ENCODE measurements around the gene INTS14.

Gene INTS14

GRCh38 chr15:65610871-65611718 is at the start of gene INTS14:
Gene INTS14, minus strand, starts transcription at chr15:65611131. Its CDS starts 3,751 bp downstream, at chr15:65607380.
- in situ Hi-C loops (cut with HindIII; ENCODE audit: low sequenced_read_pairs) = no loop called here

- in situ Hi-C loops (cut with HindIII; ENCODE audit: low sequenced_read_pairs) = no loop called here
Measured at GRCh38 chr15:65659502-65660052, 48.6 kb upstream of the INTS14 start.

DNA sequence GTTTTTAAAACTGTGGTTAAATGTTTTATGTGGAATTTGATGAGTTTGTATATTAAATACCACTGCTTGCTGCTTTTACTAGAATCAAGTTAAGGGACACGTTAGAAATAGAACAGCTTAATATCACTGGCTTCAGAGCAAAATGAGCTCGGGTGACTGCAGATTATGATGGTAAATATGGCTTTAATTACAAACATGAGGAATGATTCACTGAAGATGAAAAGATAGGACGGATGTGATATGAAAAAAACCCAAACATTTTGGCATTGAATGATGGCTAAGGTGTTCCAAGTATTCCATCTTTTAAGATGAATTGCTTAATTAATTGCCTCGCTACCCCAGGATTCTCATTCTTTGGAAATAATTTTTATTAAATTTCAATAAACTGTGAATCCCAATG is 44.5 kb upstream of the INTS14 start:
- in situ Hi-C loops (cut with HindIII; ENCODE audit: low sequenced_read_pairs) = no loop called here

DNA sequence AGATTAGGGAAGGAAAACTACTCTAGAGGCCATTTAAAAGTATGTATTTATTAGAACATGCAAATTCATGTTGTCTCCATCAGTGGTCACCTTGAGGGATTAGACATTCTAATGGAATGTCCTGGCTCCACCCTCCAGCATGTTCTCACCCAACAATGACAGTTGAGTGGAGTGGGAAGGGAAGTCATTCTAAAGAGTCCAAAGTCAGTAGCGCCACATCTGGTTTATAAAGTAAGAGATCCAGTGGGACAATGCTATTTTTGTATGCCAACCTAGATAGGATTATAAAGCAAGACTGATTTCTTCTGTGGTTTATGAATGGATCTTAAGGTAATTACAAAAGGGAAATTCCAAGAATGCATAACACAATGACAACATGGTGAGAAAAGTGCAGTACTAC is 44.1 kb upstream of the INTS14 start:
- in situ Hi-C loops (cut with HindIII; ENCODE audit: low sequenced_read_pairs) = no loop called here

GRCh38 chr15:65653801-65654521 is 43.0 kb upstream of the INTS14 start:
- in situ Hi-C loops (cut with HindIII; ENCODE audit: low sequenced_read_pairs) = no loop called here

GRCh38 chr15:65653341-65653740 is 42.4 kb upstream of the INTS14 start:
- in situ Hi-C loops (cut with HindIII; ENCODE audit: low sequenced_read_pairs) = no loop called here

DNA sequence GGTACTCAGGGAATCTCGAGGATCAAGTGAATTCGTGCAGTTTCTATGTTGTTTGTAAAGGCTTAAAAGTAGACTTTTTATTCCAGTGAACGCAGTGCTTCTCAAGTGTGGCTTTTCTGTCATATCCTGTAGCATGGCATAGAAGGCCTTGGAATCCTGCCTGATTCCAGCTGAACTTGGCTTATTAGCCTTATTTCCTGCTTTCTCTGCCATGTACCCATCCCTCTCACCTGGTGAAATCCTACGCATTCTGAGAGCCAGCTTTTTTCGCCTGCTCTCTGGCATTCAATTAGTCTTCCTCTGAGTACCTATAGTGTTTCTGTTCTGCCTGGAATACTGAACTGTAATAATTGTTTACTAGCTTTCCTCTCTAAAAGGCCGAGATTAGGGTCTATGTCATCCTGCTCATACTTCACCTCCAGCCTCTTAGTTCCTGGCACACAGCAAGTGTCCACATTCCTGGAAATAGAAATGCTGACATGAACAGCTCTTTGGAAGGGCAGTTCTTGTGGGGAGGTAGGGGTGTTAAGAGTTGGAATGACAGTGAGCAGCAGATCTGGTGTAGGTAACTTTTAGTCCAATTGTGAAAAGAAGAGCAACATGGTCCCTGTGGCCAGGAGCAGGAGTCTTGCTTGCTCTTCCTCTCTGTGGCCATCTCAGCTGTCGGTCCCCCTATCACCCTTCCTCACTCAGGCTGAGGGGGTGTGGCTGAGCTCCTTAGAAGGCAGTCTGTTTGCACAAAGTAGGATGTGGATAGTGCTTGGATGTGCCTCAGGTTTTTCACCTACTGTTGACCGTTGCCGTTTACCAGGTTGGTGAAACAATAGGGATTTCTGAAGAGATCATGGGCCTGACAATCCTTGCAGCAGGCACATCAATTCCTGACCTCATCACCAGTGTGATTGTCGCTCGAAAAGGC is 41.2 kb upstream of the INTS14 start:
- in situ Hi-C loops (cut with HindIII; ENCODE audit: low sequenced_read_pairs) = no loop called here

GRCh38 chr15:65651042-65651322 is 40.1 kb upstream of the INTS14 start:
- in situ Hi-C loops (cut with HindIII; ENCODE audit: low sequenced_read_pairs) = no loop called here

DNA sequence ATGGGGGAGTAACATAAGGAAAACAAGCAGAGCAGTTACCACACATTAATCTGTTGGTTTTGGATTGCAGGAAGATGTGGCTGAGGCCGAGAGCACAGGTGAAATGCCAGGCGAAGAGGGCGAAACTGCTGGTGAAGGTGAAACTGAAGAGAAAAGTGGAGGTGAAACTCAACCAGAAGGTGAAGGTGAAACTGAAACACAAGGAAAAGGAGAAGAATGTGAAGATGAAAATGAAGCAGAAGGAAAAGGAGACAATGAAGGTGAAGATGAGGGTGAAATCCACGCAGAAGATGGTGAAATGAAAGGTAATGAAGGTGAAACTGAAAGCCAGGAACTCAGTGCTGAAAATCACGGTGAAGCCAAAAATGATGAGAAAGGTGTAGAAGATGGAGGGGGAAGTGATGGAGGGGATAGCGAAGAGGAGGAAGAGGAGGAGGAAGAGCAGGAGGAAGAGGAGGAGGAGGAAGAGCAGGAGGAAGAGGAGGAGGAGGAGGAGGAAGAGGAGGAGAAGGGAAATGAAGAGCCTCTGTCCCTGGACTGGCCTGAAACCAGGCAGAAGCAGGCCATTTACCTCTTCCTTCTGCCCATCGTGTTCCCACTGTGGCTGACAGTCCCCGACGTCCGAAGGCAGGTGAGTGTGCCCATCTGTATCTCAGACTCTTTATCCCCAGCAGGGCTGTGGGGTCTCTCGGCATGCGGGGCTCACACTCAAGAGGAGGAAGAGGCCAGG is 39.5 kb upstream of the INTS14 start:
- in situ Hi-C loops (cut with HindIII; ENCODE audit: low sequenced_read_pairs) = no loop called here

- in situ Hi-C loops (cut with HindIII; ENCODE audit: low sequenced_read_pairs) = loop anchor here (25.0 kb wide), 1 partner anchor 216 kb away; the partner anchor contains the start of gene RAB11A
Measured at GRCh38 chr15:65646486-65646885, 35.6 kb upstream of the INTS14 start.

- in situ Hi-C loops (cut with HindIII; ENCODE audit: low sequenced_read_pairs) = loop anchor here (25.0 kb wide), 1 partner anchor 217 kb away; the partner anchor contains the start of gene RAB11A
Measured at GRCh38 chr15:65645392-65645791, 34.5 kb upstream of the INTS14 start.

- in situ Hi-C loops (cut with HindIII; ENCODE audit: low sequenced_read_pairs) = loop anchor here (25.0 kb wide), 1 partner anchor 218 kb away; the partner anchor contains the start of gene RAB11A
Measured at GRCh38 chr15:65644282-65644681, 33.4 kb upstream of the INTS14 start.

- in situ Hi-C loops (cut with HindIII; ENCODE audit: low sequenced_read_pairs) = loop anchor here (25.0 kb wide), 1 partner anchor 220 kb away; the partner anchor contains the start of gene RAB11A
Measured at GRCh38 chr15:65642594-65642993, 31.7 kb upstream of the INTS14 start.

- in situ Hi-C loops (cut with HindIII; ENCODE audit: low sequenced_read_pairs) = loop anchor here (25.0 kb wide), 1 partner anchor 220 kb away; the partner anchor contains the start of gene RAB11A
Measured at GRCh38 chr15:65641768-65642475, 31.0 kb upstream of the INTS14 start.

GRCh38 chr15:65639509-65639908 is 28.6 kb upstream of the INTS14 start:
- in situ Hi-C loops (cut with HindIII; ENCODE audit: low sequenced_read_pairs) = loop anchor here (25.0 kb wide), 1 partner anchor 223 kb away; the partner anchor contains the start of gene RAB11A

- in situ Hi-C loops (cut with HindIII; ENCODE audit: low sequenced_read_pairs) = loop anchor here (25.0 kb wide), 1 partner anchor 224 kb away; the partner anchor contains the start of gene RAB11A
Measured at GRCh38 chr15:65638681-65639089, 27.8 kb upstream of the INTS14 start.

DNA sequence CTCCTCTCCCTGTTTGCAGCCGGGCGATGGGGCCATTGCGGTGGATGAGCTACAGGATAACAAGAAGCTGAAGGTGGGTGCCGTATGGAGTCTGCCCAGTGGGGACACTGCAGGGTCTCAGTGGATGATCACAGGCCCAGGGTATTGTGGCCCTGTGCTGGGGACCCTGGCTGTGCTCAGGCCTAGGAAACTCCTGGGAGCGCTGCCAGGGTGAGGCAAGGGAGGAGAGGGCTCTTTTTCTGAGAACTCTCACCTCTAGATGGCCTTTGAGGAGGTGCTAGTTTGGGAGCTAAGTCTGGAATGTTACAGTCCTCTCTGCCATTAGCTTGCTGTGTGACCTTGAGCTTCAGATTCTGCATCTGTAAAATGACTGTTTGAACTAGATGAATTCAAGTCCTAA is 27.2 kb upstream of the INTS14 start:
- in situ Hi-C loops (cut with HindIII; ENCODE audit: low sequenced_read_pairs) = loop anchor here (25.0 kb wide), 1 partner anchor 224 kb away; the partner anchor contains the start of gene RAB11A

DNA sequence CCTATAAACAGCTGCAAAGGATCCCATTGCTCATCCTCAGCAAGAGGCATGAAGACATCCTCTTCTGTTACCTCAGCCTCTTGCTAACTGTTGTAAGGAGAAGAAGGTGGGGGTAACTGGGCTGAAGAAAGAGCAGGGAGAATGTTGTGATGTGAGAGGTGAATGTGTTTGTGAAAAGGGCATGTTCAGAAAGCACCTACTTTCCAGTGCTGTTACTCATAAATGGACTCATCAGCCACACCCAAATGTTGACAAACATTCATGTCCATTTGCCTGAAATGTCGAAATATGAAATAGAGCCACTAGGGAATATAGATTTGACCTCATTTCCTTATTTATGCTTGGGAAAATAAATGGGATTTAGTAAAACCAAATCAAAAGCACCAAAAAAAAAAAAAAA is 23.4 kb upstream of the INTS14 start:
- in situ Hi-C loops (cut with HindIII; ENCODE audit: low sequenced_read_pairs) = loop anchor here (25.0 kb wide), 1 partner anchor 228 kb away; the partner anchor contains the start of gene RAB11A

- in situ Hi-C loops (cut with HindIII; ENCODE audit: low sequenced_read_pairs) = loop anchor here (25.0 kb wide), 1 partner anchor 229 kb away; the partner anchor contains the start of gene RAB11A
Measured at GRCh38 chr15:65633752-65634151, 22.8 kb upstream of the INTS14 start.

All from endothelial cell of hepatic sinusoid (primary cell).